ENCODE results near the gene ZFP36L2.

DNA sequence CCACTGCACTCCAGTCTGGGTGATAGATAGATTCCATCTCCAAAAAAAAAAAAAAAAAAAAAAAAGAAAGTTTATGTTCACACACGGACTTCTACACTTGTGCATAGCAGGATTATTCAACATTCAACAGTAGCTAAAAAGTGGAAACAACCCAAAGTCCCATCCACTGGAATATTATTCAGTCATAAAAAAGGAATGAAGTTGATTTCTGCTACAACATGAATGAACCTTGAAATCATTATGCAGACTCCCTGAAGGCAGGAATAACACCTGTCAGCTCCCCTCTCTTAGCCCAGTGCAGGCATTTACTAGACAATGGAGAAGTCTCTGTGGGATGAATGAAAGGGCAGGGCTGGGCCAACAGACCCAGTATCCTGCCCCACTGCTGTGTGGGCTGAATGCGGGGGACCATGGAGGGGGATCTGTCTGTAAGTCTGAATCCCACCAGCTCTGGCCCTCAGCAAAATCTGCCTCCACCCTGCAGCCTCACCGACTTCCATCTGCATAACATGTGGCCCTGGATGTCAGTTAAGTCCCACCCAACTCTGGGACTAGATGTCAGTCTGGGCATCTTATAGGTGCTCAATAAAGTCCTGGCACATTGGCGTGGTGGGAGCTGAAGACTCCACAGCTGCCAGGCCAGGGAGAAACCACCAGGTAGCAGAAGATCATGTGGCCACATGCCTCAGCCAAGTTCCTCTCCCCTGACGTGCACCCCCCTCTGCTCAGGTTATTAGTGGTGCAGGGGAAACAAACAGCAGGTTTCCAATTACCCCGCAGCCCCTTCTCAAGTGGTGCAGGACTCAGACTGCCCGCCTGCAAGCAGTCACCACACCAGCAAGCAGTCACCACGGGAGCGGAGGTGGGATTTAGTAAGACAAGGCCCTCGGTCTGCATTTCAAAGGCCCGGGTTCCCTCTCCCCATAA is 8.9 kb downstream of the ZFP36L2 start:
- TF ChIP-seq GATA3 (IDR thresholded peaks at IDR 0.05; ENCODE audit: low read depth, low read length): no peak
- TF ChIP-seq GATA2 (IDR thresholded peaks at IDR 0.05; ENCODE audit: low read depth, low read length): no peak

All from SH-SY5Y (cell line).